Activated T-cell treated with anti-CD3 and anti-CD28 coated beads, Interleukin-2, amount 50 U/mL, for 4 hours (primary cell): ENCODE data around the gene SIT1. TPM values are rescaled to one million over a fixed set of nuclear protein-coding genes. Genes with fewer than 3 reads are reported as not detected.
"Not testable (repeated sequence)": the region's sequence is repeated elsewhere in the genome, so short reads cannot be mapped to it uniquely, and the experiment has no call there.

Source experiments
- ATAC-seq, 2 donors: fragments of 200-7000 bp; cut with Tn5 transposase; one replicate each; pipeline ENCODE4 v1.10.0; 2021
- DNase-seq: peaks from one replicate; pipeline ENCODE4 v3.0.0-alpha.2; 2020
- H3K27me3 Mint-ChIP-seq: one replicate; pipeline ENCODE4 v1.8.0; 2021; ENCODE audit warnings: low read depth, mixed read lengths
- H3K36me3 Mint-ChIP-seq: one replicate; pipeline ENCODE4 v1.8.0; 2022; ENCODE audit warnings: mixed read lengths; ENCODE audit not compliant: insufficient read depth
- H3K4me1 Mint-ChIP-seq: one replicate; pipeline ENCODE4 v1.8.0; 2021; ENCODE audit warnings: low read depth, mixed read lengths
- H3K4me3 Mint-ChIP-seq: one replicate; pipeline ENCODE4 v1.8.0; 2021; ENCODE audit warnings: mild to moderate bottlenecking, moderate library complexity, mixed read lengths
- H3K9me3 Mint-ChIP-seq: one replicate; pipeline ENCODE4 v1.8.0; 2021; ENCODE audit warnings: mixed read lengths
- total RNA-seq, 3 donors: library from RNA; stranded (reverse); gene quantifications; one replicate each; pipeline ENCODE4 v1.2.1, GENCODE V29; 2021

SIT1 gene
- total RNA-seq, 3 donors from 2014 or later = 21.8 to 23.8 (median 22.9) TPM

DNA sequence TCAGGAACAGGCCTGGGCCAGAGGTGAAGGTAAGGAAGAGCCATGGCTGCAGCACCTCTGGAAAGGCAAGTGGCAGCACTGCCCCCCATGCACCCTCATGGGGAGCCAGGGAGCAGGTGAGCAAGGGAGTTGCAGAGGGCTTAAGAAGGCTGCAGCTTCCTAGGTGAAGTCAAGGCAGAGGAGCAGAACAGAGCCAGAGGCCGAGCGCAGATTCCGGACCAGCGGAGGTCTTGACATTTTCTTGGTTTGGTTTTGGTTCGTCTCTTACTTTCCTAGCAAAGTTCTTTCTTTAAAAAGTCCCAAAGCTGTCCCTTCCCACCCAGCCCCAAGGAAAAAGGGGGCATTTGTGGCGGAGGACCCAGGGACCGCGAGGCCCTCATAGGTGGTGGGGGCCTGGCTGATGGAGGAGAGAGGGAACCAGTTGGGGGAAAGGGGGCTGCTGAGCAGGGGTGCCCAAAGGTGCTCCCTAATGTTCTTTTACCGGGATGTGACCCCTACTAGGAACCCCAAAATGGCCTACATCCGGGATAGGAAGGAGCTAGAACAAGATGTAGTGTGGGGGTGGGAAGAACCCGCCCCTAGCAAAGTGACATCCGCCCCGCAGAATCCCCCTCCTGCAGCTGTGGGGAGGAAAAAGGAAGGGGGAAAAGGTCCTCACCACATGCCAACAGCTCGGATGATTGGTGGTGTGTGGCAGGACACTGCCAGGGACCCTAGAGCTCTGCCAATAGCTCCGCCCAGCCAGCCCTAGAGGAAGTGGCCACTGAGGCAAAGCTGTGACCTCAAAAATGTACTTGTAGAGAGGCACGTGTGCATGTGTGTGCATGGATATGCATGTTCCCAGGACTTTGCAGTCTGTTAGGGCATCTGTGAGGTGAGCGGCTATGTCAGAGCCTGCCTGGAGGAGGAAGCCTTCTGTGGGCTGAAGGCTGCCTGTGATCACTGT is 31.6 kb downstream of the SIT1 start:
- DNase-seq (no peak), ATAC-seq (peak; percentile 4 to 46)
- Mint-ChIP-seq H3K4me1 (peaks cover 52% of the 10 kb centered on the region), H3K36me3 (no peaks in the 10 kb centered on the region), H3K9me3 (no peaks in the 10 kb centered on the region), H3K27me3 (no peaks in the 10 kb centered on the region), H3K4me3 (peak overlapping the region; percentile 82)

DNA sequence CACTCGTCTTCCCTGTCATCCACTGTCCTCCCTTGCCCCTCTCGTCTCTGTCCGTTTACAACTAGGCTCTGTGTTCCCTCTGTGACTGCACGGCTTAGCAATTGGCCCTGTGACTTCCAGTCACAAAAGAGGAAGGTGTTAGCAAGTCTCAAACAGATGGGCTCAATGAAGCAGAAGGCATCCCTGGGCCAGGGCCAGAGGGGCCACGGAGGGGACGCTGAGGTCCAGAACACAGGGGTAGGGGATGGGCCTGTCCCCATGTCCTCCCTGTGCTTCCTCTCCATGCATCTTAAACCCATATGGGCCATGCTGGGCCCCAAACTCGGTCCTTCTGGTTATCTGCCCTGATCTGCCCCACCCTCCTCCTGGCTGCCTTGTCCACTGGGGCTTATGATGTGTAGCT is 32.4 kb downstream of the SIT1 start, which contains the start of gene CD72:
Gene CD72 (minus strand): TSS at position 89 of the 403 bp plus-strand sequence. CDS start 110 bp downstream, outside the sequence.
- DNase-seq (no peak), ATAC-seq (no peak)
- no peaks in the 10 kb centered on the region for H3K27me3 Mint-ChIP-seq
- H3K9me3 Mint-ChIP-seq = no peaks in the 10 kb centered on the region
- H3K36me3 Mint-ChIP-seq = no peaks in the 10 kb centered on the region
- H3K4me3 Mint-ChIP-seq = peak within 1 kb of the TSS; percentile 82
- peaks cover 52% of the 10 kb centered on the region for H3K4me1 Mint-ChIP-seq

DNA sequence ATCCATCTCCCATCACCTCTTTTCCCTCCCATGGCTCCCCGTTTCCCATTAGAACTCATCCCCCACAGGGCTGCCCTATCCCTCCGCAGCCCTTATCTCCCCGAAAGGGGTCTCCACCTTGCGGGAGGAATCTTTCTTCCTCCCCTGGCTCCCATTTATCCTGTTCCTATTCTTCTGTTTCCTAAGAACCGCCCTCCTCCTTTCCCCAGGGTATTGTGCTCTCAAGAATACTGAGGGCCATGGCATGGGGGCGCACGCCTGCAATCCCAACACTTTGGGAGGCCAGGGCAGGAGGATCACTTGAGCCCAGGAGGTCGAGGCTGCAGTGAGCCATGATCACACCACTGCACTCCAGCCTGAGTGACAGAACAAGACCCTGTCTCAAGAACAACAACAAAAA is 33.2 kb downstream of the SIT1 start:
- ATAC-seq (no peak), DNase-seq (no peak)
- Mint-ChIP-seq H3K4me3 (peak overlapping the region; percentile 82), H3K27me3 (no peaks in the 10 kb centered on the region), H3K9me3 (no peaks in the 10 kb centered on the region), H3K36me3 (no peaks in the 10 kb centered on the region), H3K4me1 (peaks cover 52% of the 10 kb centered on the region)

DNA sequence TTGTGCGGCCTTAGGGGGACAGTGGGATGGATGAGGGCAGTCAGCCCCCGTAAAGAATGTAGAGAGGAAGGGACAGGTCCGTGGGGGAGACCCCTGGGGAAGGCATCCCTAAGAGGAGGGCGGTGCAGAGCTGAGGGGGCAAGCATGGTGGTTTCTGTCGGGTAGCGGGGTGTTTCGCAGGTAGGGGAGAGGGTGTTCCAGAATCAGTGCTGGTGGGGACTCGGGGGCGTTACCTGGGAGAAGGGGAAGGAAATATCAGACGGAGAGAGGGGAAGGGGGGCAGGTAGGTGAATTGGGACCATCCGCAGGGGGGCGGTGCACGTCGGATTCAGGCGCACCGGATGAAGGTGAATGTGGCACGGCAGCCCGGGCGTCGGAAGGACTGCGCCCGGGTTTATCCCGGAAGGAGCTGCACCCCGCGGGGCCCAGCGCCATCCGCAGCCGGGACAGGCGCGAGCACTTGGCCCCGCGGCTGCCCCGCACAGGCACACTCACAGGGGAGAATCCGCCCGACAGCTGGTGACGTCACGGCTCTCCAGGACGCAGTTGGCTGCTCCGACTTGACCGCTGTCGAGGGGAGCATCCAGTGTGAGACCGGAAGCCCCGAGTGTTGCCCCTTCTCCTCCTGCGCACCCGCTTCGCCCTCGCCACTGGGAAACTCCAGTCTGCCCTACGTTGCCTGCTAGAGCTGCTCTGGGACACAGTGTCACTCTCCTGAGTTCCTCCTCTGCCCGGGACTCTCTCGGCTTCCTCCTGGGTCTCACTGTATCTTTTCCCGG is 33.9 kb downstream of the SIT1 start:
- no peaks in the 10 kb centered on the region for H3K27me3 Mint-ChIP-seq
- peak; percentile 52 for DNase-seq
- peak; percentile 76 to 84 for ATAC-seq
- no peaks in the 10 kb centered on the region for H3K36me3 Mint-ChIP-seq
- H3K4me1 Mint-ChIP-seq = peaks cover 52% of the 10 kb centered on the region
- H3K4me3 Mint-ChIP-seq = peak overlapping the region; percentile 82
- no peaks in the 10 kb centered on the region for H3K9me3 Mint-ChIP-seq

DNA sequence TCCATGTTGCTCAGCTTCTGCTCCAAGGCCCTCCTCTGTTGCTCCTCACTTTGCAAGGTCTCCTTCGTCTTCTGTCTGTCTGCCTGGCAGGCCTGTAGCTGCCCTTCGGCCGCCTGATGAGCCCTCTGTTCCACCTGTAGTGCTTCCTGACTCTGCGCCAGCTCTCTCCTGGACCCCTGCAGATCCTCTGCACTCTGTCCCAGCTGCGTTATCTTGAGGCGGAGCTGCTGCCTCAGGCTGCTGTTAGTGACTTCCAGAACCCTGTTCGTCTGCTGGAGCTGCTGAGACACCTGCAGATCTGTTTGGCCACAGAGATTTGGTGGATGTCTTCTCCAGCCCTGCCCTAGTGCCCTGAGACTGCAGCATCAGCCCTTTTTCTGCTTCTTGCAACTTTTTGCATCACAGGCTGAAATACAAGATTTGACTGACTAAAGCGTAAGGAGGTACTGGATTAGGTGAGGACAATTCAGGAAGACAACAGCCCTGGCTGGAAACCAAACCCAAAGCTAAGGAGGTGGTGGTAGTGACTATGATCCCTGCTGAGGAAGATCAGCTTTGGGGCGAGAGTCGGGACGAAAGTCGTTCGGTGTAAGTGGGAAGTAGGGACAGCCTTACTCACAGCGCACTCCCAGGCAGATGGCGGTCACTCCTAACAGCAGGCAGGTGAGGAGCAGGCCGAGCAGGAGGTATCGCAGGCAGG is 34.6 kb downstream of the SIT1 start:
- DNase-seq = no peak
- Mint-ChIP-seq H3K4me1 (peaks cover 53% of the 10 kb centered on the region), H3K27me3 (no peaks in the 10 kb centered on the region), H3K4me3 (peak overlapping the region; percentile 82), H3K9me3 (no peaks in the 10 kb centered on the region), H3K36me3 (no peaks in the 10 kb centered on the region)
- no peak for ATAC-seq

DNA sequence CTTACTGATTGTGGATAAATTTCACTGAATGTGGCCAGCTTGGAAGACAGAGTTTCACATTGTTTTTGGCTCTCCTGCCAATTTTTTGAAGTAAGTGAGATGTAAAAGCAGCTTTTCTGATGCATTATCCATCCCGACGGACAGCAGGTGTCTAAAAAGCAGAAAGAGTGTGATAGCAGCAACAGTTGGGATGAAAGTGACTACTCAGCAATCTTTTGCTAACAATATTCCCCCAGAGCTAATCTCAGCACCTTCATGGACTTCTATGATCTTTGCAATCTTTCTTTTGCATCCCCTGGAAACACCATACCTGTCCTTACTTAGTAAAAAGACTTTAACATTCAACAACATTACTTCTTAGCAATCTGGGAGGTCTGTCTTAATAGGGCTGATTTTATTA is 37.9 kb downstream of the SIT1 start:
- H3K4me3 Mint-ChIP-seq = no peak overlapping the region
- ATAC-seq (no peak), DNase-seq (no peak)
- no peaks in the 10 kb centered on the region for H3K27me3 Mint-ChIP-seq
- H3K36me3 Mint-ChIP-seq = peaks cover 3% of the 10 kb centered on the region
- no peaks in the 10 kb centered on the region for H3K9me3 Mint-ChIP-seq
- H3K4me1 Mint-ChIP-seq = peaks cover 29% of the 10 kb centered on the region

DNA sequence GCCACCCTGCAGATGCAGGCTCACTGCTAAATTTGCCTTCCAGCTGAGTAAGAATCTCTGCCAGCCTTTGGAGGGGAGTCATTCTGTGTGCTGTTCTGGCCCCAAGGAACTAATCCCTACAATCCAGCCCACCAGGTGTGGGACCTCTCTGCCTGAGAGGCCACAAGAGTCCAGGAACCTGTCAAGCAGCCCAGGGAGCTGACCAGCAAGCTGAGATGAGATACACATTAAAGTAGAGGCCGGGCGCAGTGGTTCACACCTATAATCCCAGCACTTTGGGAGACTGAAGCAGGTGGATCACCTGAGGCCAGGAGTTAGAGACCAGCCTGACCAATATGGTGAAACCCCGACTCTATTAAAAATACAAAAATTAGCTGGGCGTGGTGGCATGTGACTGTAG is 38.7 kb downstream of the SIT1 start:
- not testable (repeated sequence) for H3K36me3 Mint-ChIP-seq, H3K9me3 Mint-ChIP-seq, H3K27me3 Mint-ChIP-seq, DNase-seq, H3K4me3 Mint-ChIP-seq, ATAC-seq
- peaks cover 28% of the 10 kb centered on the region for H3K4me1 Mint-ChIP-seq

DNA sequence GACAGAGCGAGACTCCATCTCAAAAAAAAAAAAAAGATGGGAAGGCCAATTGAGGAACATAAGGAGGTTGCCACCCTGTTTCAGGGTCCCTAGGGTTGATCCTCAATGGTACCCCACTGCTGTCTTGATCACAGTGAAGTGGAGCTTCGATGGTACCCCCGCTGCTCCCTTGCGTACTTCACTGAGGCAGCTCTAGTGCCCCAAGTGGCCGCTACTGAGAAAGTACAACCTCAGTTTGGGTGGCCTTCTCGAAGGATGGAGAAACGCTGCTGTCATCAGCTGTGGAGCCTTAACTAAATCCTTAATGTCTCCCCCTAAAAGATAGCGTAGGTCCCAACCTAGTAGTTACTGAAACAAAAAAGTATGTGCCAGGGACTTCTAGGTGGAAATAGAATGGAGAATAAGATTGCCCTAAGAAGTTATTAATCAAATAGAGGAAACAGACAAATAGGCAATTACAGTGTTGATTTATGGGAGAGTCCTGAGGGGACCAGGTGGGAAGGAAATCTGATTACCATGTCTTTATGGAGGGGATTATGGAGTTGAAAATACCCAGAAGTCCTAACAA is 39.4 kb downstream of the SIT1 start:
- Mint-ChIP-seq H3K27me3 (no peaks in the 10 kb centered on the region), H3K9me3 (no peaks in the 10 kb centered on the region), H3K36me3 (peaks cover 10% of the 10 kb centered on the region), H3K4me1 (peaks cover 27% of the 10 kb centered on the region), H3K4me3 (no peak overlapping the region)
- ATAC-seq = peak; percentile 89 to 97
- peak; percentile 50 for DNase-seq

DNA sequence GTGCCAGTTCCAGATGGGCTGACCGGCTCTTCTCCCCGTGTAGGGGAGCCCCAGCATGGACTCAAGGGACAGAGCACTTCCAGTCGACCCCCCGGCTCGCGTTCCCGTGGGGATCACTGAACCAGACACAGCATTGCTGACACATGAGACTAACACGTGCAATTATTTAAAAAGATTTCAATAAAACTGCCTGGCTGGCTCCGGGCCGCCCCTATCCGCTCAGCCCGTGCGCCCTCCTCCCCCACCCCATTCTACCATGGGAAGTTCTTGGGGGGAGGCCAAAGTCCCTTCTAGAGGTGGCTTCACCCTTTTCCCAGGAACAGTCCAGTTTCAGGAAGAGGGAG is 40.9 kb downstream of the SIT1 start:
- ATAC-seq = no peak
- Mint-ChIP-seq H3K27me3 (no peaks in the 10 kb centered on the region), H3K9me3 (no peaks in the 10 kb centered on the region), H3K36me3 (peaks cover 10% of the 10 kb centered on the region), H3K4me1 (peaks cover 22% of the 10 kb centered on the region), H3K4me3 (no peak overlapping the region)
- no peak for DNase-seq

DNA sequence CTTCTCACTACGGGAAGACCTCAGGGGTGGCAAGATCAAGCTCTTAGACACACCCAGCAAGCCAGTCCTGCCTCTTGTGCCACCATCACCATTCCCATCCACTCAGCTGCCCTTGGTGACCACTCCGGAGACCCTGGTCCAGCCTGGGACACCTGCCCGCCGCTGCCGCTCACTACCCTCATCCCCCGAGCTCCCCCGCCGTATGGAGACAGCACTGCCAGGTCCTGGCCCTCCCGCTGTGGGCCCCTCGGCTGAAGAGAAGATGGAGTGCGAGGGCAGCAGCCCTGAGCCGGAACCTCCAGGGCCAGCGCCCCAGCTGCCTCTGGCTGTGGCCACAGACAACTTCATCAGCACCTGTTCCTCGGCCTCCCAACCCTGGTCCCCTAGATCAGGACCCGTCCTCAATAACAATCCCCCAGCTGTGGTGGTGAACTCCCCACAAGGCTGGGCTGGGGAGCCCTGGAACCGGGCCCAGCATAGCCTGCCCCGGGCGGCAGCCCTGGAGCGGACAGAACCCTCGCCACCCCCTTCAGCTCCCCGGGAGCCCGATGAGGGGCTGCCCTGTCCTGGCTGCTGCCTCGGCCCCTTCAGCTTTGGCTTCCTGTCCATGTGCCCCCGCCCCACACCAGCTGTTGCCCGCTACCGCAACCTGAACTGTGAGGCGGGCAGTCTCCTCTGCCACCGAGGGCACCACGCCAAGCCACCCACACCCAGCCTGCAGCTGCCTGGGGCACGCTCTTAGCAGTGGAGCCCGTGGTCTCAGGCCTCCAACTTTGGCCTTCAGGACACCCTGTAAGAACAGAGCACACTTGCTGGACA is 41.5 kb downstream of the SIT1 start:
- ATAC-seq (no peak), DNase-seq (no peak)
- Mint-ChIP-seq H3K9me3 (no peaks in the 10 kb centered on the region), H3K4me1 (peaks cover 27% of the 10 kb centered on the region), H3K27me3 (no peaks in the 10 kb centered on the region), H3K4me3 (no peak overlapping the region), H3K36me3 (peaks cover 10% of the 10 kb centered on the region)

DNA sequence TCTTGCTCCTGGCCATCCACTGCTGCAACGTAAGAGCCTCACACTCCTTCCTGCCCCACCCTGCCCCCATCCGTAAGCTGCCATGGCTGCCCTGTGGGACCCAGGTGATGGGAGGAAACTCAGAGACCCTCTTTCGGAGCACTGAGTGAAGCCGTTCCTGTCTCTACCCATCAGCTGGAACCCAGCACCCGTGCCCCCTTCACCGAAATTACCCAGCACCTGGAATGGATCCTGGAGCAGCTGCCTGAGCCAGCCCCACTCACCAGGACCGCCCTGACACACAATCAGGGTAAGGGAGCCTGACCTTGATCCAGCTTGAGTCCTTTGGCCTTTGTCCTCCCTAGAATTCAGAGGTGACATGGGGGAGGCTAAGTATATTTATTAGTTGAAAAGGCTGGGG is 42.5 kb downstream of the SIT1 start:
- H3K4me1 Mint-ChIP-seq = peaks cover 36% of the 10 kb centered on the region
- no peaks in the 10 kb centered on the region for H3K27me3 Mint-ChIP-seq
- DNase-seq (no peak), ATAC-seq (no peak)
- H3K4me3 Mint-ChIP-seq = no peak overlapping the region
- no peaks in the 10 kb centered on the region for H3K9me3 Mint-ChIP-seq
- H3K36me3 Mint-ChIP-seq = peaks cover 10% of the 10 kb centered on the region

DNA sequence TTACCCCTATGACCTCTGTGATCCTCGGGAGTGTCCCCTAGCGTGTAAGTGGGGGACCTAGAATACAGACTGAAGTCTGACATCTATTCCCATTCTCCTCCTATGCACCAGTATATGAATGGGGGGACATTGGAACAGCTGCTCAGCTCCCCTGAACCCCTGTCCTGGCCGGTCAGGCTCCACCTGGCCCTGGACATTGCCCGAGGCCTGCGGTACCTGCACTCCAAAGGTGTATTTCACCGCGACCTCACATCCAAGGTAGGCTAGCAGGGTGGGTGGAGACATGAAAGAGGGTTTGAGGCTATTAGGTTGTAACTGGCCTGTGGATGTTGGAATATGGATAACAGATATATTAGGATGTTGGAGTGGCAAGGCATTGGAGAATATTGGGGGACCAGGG is 44.0 kb downstream of the SIT1 start:
- Mint-ChIP-seq H3K4me3 (peak overlapping the region; percentile 49), H3K36me3 (peaks cover 10% of the 10 kb centered on the region), H3K27me3 (no peaks in the 10 kb centered on the region), H3K9me3 (no peaks in the 10 kb centered on the region), H3K4me1 (peaks cover 44% of the 10 kb centered on the region)
- DNase-seq = no peak
- ATAC-seq = no peak

DNA sequence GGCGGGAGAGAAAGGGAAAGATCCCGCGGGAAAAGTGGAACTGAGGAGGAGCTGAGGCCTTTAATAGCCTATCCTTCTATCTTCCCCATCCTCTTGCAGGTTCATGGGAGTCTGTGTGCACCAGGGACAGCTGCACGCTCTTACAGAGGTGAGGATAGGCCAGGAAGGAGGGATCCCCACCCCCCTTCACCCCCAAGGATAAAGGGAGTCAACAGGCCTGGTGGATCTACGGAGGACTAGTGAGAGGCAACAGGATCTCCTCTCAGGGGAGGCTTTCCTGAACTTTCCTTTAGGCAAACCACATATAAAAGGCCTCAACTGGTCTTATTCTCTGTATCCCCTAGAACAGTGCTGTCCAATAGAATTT is 44.6 kb downstream of the SIT1 start:
- H3K36me3 Mint-ChIP-seq = peaks cover 10% of the 10 kb centered on the region
- peaks cover 39% of the 10 kb centered on the region for H3K4me1 Mint-ChIP-seq
- H3K4me3 Mint-ChIP-seq = peak overlapping the region; percentile 86
- ATAC-seq (no peak), DNase-seq (no peak)
- H3K9me3 Mint-ChIP-seq = no peaks in the 10 kb centered on the region
- H3K27me3 Mint-ChIP-seq = no peaks in the 10 kb centered on the region
